T-helper 1 cell treated with Interleukin-12 subunit alpha and Interleukin-12 subunit beta and Interleukin-4 antibody, amounts not matched to agents 30 μg/mL and 1 μg/mL, for 36 hours (primary cell): ENCODE data around the gene ZNF865.

ENCODE experiments used
- H3K27ac Mint-ChIP-seq: one replicate; pipeline ENCODE4 v1.8.0; 2021; ENCODE audit warnings: mild to moderate bottlenecking, mixed read lengths
- H3K27me3 Mint-ChIP-seq: one replicate; pipeline ENCODE4 v1.8.0; 2021; ENCODE audit warnings: low read depth, mixed read lengths
- H3K36me3 Mint-ChIP-seq: one replicate; pipeline ENCODE4 v1.8.0; 2021; ENCODE audit warnings: low read depth, mixed read lengths
- H3K4me1 Mint-ChIP-seq: one replicate; pipeline ENCODE4 v1.8.0; 2021; ENCODE audit warnings: low read depth, mixed read lengths
- H3K4me3 Mint-ChIP-seq: one replicate; pipeline ENCODE4 v1.8.0; 2021; ENCODE audit warnings: mild to moderate bottlenecking, moderate library complexity, mixed read lengths
- H3K9me3 Mint-ChIP-seq: one replicate; pipeline ENCODE4 v1.8.0; 2021; ENCODE audit warnings: mixed read lengths

The ZNF865 gene

GRCh38 chr19:55596304-55596703 lies 9.1 kb upstream of the ZNF865 start:
- Mint-ChIP-seq H3K27ac (no peak overlapping the region), H3K36me3 (peaks cover 34% of the 10 kb centered on the region), H3K4me1 (peaks cover 10% of the 10 kb centered on the region), H3K27me3 (no peaks in the 10 kb centered on the region), H3K9me3 (no peaks in the 10 kb centered on the region), H3K4me3 (no peak overlapping the region)

DNA sequence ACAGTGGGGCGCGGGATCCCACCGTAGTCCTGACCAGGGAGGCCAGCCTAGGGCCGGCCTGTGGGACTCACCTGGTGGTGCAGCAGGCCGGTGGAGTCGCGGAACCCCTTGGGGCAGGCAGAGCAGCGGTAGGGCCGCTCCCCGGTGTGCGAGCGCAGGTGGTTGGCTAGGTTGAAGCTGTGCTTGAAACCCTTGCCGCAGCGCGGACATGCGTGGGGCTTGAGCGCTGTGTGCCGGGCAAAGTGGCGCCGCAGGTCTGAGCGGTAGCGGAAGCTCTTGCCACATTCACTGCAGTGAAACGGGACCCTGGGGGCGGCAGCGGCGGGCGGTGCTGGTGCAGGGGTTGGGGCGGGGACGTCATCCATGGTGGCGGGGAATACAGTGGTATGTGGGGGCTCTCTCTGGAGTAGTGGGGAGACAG lies 7.9 kb upstream of the ZNF865 start:
- Mint-ChIP-seq H3K9me3 (no peaks in the 10 kb centered on the region), H3K4me3 (no peak overlapping the region), H3K4me1 (peaks cover 13% of the 10 kb centered on the region), H3K27ac (no peak overlapping the region), H3K36me3 (peaks cover 29% of the 10 kb centered on the region), H3K27me3 (no peaks in the 10 kb centered on the region)

DNA sequence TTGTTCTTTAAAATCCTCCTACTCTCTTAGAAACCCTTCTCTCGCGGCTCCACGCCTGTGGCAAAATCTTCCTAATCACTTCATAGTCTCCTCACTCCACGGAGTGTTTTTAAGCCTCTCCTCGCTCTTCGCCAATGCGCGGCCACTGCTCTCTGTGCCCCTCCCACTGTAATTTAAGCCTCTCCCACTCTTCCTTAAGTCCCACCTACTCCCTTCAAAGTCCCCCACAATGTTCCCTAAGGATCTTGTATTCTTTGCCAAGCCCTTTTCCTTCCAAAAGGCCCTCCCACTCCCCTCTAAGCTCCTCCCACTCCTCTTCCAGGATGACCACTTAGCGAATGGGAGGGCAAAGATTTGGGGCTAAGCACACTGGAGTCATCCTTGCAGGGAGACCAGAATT lies 7.4 kb upstream of the ZNF865 start:
- H3K36me3 Mint-ChIP-seq = peaks cover 29% of the 10 kb centered on the region
- no peak overlapping the region for H3K4me3 Mint-ChIP-seq

DNA sequence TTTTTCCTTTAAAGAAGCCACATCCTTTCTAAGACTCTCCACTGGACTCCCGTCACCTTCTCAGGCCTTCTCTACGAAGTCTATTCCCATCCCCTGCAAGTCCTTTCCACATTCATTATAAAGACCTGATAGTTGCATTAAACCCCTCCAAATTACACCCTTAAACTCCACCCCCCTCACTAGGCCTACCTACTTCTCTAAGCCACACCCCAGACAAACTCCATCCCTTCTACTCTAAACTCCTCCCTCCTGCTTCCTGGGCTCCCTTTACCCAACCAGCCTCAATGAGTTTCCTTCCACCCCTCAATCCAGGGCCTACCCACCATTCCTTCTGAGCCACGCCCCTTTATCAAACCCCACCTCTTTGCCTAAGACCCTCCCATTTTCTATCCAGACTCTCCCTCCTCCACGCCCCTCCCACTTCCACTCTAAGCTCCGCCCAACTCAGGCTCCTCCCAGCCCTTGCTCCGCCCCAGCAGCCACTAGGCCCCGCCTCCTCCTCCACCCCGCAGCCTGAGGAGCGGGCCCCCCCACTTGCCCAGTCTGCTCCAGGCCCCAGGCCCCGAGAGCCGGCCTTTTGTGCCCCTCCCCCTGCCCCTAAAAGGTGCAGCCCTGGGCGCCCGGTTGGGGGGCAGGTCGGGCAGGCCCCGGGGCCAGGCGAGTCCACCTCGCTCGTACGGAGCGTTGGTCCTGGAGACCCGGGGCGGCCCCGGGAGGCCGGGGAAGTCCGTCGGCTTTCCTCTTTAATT lies 6.6 kb upstream of the ZNF865 start:
- Mint-ChIP-seq H3K4me1 (peaks cover 15% of the 10 kb centered on the region), H3K27me3 (no peaks in the 10 kb centered on the region), H3K36me3 (peaks cover 26% of the 10 kb centered on the region), H3K27ac (peak overlapping the region; percentile 97), H3K9me3 (no peaks in the 10 kb centered on the region), H3K4me3 (peak overlapping the region; percentile 92)

More for the DNA sequence above, 7.4 kb upstream of the ZNF865 start:
- Mint-ChIP-seq H3K27me3 (no peaks in the 10 kb centered on the region), H3K4me1 (peaks cover 13% of the 10 kb centered on the region), H3K9me3 (no peaks in the 10 kb centered on the region), H3K27ac (no peak overlapping the region)

DNA sequence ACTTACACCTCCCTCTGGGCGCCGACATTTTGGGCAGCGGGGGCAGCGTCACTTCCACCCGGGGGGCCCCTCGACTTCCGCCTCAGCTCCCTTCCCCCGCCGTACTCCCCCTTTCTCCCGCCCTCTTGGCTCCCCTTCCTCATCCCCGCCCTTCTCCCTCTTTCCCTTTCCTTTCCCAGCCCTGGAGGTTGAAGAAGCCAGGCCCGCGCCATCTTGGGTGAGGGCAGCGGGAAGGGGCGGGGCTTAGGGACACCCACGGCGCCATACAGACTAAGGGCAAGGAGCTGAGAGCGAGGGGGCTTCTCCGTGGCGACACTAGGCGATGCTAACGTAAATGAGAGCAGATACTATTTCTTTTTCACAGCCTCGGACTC lies 6.0 kb upstream of the ZNF865 start, which contains the start of gene FIZ1:
TSS of gene FIZ1 (minus strand) at position 50 of the 374 bp plus-strand sequence. CDS start 1,652 bp downstream, outside the sequence.
- H3K36me3 Mint-ChIP-seq = peaks cover 26% of the 10 kb centered on the region
- H3K9me3 Mint-ChIP-seq = no peaks in the 10 kb centered on the region
- H3K4me1 Mint-ChIP-seq = peaks cover 16% of the 10 kb centered on the region
- H3K27ac Mint-ChIP-seq = peak within 1 kb of the TSS; percentile 97
- H3K4me3 Mint-ChIP-seq = peak within 1 kb of the TSS; percentile 92
- H3K27me3 Mint-ChIP-seq = no peaks in the 10 kb centered on the region

DNA sequence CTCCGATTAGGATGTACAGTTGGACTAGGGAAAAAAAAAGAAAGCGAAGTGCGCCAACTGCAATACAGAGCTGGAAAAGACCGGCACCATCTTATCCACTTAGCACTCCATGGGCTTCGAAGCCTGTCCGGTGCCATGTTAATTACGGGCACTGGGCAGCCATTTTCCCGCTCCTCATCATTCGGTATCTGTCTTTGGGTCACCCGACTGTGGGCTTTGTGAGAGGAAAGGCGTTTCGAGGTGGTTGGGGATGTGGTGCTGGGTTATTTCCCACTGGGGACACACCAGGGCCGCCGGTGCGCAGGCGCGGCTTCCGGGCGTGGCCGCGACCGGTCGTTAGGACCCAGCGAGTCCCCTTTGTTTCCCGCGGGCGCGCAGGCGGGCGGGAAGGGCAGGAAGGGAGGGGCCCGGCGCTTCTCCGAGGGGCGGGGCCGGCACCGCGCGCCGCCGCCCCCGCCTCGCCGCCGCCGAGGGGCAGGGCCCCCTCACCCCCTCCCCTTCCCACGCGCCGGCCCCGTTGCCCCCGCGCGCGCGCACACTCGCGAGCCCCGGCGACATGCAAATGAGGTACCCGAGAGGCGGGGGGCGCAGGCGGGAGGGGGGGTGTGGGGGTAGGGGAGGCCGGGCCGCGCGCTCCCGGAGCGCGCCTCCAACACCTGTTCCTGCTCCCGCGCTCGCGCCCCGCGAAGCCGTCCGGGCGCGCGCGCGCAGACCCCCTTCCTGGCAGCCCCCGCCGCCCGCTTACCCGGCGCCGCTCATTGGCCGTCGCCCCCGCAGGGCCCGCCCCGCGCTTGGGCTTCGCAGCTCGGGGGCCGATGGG lies 5.4 kb upstream of the ZNF865 start, which contains the start of gene ZNF524:
TSS of gene ZNF524 (plus strand) at position 447 of the 820 bp plus-strand sequence. CDS start 1,825 bp downstream, outside the sequence.
- peaks cover 21% of the 10 kb centered on the region for H3K4me1 Mint-ChIP-seq
- no peaks in the 10 kb centered on the region for H3K9me3 Mint-ChIP-seq
- peak within 1 kb of the TSS; percentile 97 for H3K27ac Mint-ChIP-seq
- peak within 1 kb of the TSS; percentile 92 for H3K4me3 Mint-ChIP-seq
- no peaks in the 10 kb centered on the region for H3K27me3 Mint-ChIP-seq
- peaks cover 22% of the 10 kb centered on the region for H3K36me3 Mint-ChIP-seq

- Mint-ChIP-seq H3K4me3 (peak overlapping the region; percentile 87), H3K9me3 (no peaks in the 10 kb centered on the region), H3K27ac (peak overlapping the region; percentile 85), H3K36me3 (peaks cover 16% of the 10 kb centered on the region), H3K27me3 (no peaks in the 10 kb centered on the region), H3K4me1 (peaks cover 21% of the 10 kb centered on the region)
These were observed 4.8 kb upstream of the ZNF865 start for GRCh38 chr19:55600662-55601028.

GRCh38 chr19:55601084-55601483 lies 4.4 kb upstream of the ZNF865 start:
- no peaks in the 10 kb centered on the region for H3K27me3 Mint-ChIP-seq
- H3K9me3 Mint-ChIP-seq = no peaks in the 10 kb centered on the region
- H3K4me3 Mint-ChIP-seq = peak overlapping the region; percentile 87
- peaks cover 12% of the 10 kb centered on the region for H3K36me3 Mint-ChIP-seq
- H3K27ac Mint-ChIP-seq = peak overlapping the region; percentile 85
- peaks cover 24% of the 10 kb centered on the region for H3K4me1 Mint-ChIP-seq

DNA sequence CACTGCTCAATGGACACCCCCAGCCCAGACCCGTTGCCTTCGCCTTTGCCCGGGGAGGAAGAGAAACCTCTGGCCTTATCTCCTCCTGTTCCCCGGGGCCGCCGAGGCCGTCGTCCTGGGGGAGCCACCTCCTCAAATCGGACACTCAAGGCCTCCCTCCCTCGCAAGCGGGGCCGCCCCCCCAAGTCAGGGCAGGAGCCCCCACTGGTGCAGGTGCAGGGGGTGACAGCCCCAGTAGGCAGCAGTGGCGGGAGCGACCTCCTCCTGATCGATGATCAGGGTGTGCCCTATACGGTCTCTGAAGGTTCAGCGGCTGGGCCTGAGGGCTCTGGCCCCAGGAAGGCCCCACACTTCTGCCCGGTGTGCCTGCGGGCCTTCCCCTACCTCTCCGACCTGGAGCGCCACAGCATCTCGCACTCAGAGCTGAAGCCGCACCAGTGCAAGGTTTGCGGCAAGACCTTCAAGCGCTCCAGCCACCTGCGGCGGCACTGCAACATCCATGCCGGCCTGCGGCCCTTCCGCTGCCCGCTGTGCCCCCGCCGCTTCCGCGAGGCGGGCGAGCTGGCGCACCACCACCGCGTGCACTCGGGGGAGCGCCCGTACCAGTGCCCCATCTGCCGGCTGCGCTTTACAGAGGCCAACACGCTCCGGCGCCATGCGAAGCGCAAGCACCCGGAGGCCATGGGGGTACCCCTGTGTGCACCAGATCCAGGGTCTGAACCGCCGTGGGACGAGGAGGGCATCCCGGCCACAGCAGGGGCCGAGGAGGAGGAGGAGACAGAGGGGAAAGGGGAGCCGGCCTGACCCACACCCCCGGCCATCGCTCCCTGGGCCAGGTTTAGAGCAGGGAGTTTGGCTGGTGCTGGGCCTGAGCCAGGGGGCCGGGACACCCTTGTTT lies 3.1 kb upstream of the ZNF865 start:
- H3K27me3 Mint-ChIP-seq = no peaks in the 10 kb centered on the region
- H3K4me3 Mint-ChIP-seq = peak overlapping the region; percentile 87
- no peaks in the 10 kb centered on the region for H3K9me3 Mint-ChIP-seq
- H3K27ac Mint-ChIP-seq = no peak overlapping the region
- peaks cover 9% of the 10 kb centered on the region for H3K36me3 Mint-ChIP-seq
- peaks cover 35% of the 10 kb centered on the region for H3K4me1 Mint-ChIP-seq

GRCh38 chr19:55603115-55603514 lies 2.3 kb upstream of the ZNF865 start:
- no peaks in the 10 kb centered on the region for H3K9me3 Mint-ChIP-seq
- H3K36me3 Mint-ChIP-seq = peaks cover 9% of the 10 kb centered on the region
- no peaks in the 10 kb centered on the region for H3K27me3 Mint-ChIP-seq
- peak overlapping the region; percentile 36 for H3K4me3 Mint-ChIP-seq
- H3K27ac Mint-ChIP-seq = no peak overlapping the region
- peaks cover 39% of the 10 kb centered on the region for H3K4me1 Mint-ChIP-seq

- Mint-ChIP-seq H3K4me3 (peak overlapping the region; percentile 36), H3K9me3 (no peaks in the 10 kb centered on the region), H3K27ac (peak overlapping the region; percentile 15), H3K36me3 (peaks cover 8% of the 10 kb centered on the region), H3K27me3 (no peaks in the 10 kb centered on the region), H3K4me1 (peaks cover 36% of the 10 kb centered on the region)
These were observed 1.7 kb upstream of the ZNF865 start for GRCh38 chr19:55603581-55604292.

- Mint-ChIP-seq H3K36me3 (peaks cover 14% of the 10 kb centered on the region), H3K27ac (peak overlapping the region; percentile 97), H3K9me3 (no peaks in the 10 kb centered on the region), H3K4me1 (peaks cover 35% of the 10 kb centered on the region), H3K4me3 (peak overlapping the region; percentile 93), H3K27me3 (no peaks in the 10 kb centered on the region)
These were observed 225 bp upstream of the ZNF865 start for GRCh38 chr19:55605207-55605636.

- Mint-ChIP-seq H3K9me3 (no peaks in the 10 kb centered on the region), H3K27me3 (no peaks in the 10 kb centered on the region), H3K4me3 (peak overlapping the region; percentile 99), H3K4me1 (peaks cover 31% of the 10 kb centered on the region), H3K27ac (peak overlapping the region; percentile 97), H3K36me3 (peaks cover 14% of the 10 kb centered on the region)
These were observed 982 bp downstream of the ZNF865 start for GRCh38 chr19:55606471-55606787.
